ENCODE results near the gene PAN3.

The PAN3 gene

DNA sequence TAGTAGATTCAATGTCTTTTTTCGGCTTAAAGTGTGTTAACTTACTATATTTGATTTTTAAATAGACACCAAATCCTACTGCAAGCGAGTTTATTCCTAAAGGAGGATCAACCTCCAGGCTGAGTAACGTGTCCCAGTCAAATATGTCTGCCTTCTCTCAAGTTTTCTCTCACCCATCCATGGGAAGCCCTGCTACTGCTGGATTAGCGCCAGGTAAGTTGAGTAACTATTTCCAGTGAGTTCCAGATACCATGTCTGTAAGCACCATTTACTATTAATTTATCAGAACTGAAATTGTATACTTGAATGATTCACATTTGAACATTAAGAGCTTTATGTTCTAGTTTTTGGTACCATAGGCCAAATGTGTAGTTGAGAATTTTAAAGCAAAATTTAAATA, 81.8 kb downstream of the PAN3 start:
- DNase-seq: no peak

GRCh38 chr13:28229522-28230411, 91.4 kb downstream of the PAN3 start:
- no peak for DNase-seq

DNA sequence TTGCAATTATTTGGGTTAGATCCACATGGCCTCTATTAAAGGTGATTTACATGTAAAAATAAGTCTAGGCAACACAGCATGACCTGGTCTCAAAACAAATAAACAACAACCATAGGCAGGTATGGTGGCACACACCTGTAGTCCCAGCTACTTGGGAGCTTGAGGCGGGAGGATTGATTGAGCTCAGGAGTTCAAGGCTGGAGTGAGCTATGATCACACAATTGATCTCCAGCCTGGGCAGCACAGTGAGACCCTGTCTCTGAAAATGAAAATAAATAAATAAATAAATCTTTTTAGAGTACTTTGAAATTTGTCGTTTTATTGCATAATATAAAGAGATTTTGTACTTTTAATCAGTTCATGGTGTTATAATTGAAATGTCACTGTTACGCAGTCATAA, 93.3 kb downstream of the PAN3 start:
- no peak for DNase-seq

DNA sequence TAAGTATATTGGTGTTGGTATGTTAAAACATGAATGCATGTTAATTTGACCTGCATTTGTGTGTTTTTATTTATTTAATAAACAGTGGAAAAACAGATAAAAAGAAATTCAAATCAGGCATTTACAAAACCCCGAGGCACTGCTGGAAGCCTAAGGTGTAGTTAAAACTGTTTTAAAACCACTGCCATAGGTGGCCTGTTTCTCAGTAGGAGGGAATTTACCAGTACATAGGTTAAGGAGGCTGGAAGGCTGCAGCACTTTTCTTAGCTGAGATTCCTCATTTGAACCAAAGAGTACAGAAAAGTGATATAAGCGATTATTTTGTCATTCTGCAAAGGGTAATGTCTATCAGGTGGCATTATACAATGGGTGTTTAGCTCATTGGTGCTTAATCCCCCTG, 99.6 kb downstream of the PAN3 start:
- no peak for DNase-seq

DNA sequence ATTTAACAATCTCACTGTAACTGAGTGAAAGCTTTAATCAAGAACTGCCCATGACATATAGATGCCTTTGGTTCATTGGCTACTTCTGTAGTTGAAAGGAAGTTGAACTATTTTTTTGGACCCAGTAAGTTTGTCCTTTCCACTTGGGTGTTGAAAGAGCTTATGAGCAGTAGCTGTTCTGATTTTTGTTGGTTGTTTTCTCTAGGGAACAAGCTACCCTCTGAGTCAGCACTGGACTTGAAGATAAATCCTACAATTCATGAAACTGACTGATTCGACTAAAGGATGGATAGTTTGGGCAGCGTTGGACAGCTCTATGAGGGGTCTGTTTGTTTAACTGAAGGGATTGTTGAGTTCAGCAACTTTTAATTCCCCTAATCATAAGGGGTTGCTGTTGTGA, 101.0 kb downstream of the PAN3 start:
- DNase-seq: no peak

DNA sequence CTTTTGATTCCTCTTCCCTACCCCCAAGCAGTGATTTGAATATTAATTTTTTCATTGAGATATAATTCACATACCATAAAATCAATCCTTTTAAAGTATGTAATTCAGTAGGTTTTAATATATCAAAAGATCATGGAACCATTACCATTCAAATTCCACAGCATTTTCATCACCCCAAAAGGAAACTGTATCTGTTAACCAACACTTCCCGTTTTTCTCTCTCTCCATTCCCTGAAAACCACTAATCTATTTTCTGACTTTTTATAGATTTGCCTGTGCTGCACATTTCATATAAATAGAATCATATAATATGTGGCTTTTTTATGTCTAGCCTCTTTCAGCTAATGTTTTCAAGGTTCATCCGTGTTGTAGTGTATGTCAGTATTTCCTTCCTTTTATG, 107.1 kb downstream of the PAN3 start:
- DNase-seq: no peak

DNA sequence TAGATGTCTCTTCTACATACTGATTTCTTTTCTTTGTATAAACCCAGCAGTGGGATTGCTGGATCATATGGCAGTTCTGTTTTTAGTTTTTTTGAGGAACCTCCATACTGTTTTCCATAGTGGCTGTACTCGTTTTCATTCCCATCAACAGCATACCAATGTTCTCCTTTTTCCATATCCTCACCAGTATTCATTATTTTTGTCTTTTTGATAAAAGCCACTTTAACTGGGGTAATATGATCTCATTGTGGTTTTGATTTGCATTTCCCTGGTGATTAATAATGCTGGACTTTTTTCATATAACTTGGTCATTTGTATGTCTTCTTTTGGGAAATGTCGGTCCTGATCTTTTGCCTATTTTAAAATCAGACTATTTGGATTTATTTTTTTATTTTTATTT, 108.5 kb downstream of the PAN3 start:
- DNase-seq: no peak

DNA sequence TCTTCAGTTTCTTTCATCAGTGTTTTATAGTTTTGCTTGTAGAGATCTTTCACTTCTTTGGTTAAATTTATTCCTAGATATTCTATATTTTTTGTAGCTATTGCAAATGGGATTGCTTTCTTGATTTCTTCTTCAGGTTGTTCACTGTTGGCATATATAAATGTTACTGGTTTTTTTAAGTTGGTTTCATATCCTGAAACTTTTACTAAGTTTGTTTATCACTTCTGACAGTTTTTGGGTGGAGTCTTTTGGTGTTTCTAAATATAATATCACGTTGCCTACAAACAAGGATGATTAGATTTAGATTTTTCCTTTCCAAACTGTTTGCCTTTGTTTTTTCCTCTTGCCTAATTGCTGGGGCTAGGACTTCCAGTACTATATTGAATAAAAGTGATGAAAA, 109.7 kb downstream of the PAN3 start:
- no peak for DNase-seq

GRCh38 chr13:28250542-28250941, 112.2 kb downstream of the PAN3 start:
- DNase-seq: no peak

DNA sequence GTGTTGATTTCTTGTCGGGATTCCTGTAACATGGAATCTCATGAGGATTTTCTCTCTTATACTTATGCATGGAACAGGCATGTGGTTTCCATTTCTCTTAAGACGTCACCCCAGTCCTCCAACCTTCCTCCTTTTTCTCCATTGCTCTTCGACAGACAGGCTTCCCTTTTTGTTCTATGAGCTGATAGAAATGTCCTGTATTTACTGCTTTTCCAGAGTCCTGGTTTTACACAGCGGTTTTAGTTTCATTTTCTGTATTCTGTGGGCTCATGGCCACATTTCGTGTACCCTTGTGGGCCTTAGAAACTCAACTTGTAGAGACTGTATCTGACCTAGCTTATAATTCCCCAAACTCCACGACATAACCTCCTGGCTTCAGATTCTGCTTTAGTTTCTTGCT, 113.1 kb downstream of the PAN3 start:
- no peak for DNase-seq

GRCh38 chr13:28252547-28252946, 114.2 kb downstream of the PAN3 start:
- no peak for DNase-seq

DNA sequence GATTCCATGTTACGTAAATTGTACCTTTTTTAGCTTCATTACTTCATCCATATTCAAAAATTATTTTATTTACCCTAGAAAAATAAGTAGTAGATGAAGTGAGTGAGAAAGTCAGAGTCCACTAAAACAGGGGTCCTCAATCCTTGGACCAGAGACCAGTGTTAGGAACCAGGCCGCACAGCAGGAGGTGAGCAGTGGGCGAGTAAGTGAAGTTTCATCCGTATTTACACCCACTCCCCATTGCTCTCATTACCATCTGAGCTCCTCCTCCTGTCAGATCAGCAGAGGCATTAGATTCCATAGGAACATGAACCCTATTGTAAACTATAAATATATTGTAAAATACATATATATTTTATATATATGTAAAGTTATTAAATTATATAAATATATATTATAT, 119.0 kb downstream of the PAN3 start:
- DNase-seq: no peak

DNA sequence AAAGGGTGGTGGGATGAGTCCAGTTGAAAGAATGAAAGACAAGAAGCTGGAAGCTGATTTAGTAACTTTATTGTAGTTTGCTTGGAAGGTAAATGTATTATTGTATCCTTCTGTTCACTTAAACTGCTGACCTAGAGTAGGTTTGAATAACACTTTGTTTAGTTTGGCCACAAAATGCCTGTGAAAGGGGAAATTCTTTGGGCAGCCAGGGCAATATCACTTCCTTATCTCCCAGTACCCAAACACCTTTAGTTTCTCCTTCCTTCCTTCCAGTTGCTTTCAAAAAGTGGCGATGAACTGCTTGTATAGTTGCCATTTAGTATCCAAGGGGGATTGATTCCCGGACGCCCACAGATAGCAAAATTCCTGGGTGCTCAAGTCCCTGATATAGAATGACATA, 120.1 kb downstream of the PAN3 start:
- DNase-seq: no peak

- DNase-seq: no peak
Measured at GRCh38 chr13:28267497-28267896, 129.2 kb downstream of the PAN3 start.

DNA sequence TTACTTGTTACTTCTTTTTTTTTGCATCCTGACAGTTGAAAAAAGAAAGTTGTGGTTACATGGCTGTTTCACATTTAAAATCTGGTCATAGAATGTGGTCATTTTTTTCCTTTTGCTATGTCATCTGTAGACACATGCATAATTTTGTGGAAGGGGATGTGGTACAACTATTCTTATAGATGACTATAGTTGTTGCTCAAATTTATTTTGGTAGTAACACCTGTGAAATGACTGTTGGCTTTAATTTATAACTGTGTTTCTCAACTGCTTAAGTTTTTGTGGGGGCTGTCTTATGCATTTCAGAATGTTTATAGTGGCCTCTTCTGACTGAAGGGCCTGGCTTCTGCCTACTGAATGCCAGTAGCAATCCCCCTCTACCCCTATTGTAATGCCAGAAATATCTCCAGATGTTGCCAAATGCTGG, 130.5 kb downstream of the PAN3 start:
- DNase-seq: peak; percentile 10

- no peak for DNase-seq
Measured at GRCh38 chr13:28271056-28271840, 132.9 kb downstream of the PAN3 start.

- no peak for DNase-seq
Measured at GRCh38 chr13:28273919-28274318, 135.6 kb downstream of the PAN3 start.

GRCh38 chr13:28282451-28282850, 144.1 kb downstream of the PAN3 start:
- no peak for DNase-seq

- DNase-seq: no peak
Measured at GRCh38 chr13:28283600-28283999, 145.3 kb downstream of the PAN3 start.

DNA sequence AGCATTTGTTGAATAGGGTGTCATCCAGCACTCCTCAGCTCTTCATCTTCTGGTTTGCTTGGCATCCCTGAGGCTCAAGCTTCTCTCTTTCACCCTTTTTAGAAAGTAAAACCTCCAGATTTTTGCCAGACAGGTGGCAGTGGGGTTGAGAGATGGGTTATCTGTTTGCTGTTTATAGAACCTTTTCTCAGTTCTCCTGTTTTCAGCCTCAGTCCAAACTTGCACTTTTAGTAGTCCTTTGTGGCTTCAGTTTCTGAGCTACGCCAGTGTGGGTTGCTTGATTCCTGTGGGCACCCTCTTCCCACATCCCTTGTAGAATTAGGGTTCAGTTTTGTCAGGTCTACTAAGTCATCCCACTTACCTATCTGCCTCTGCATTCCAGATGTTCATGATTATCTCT, 147.9 kb downstream of the PAN3 start:
- no peak for DNase-seq

DNA sequence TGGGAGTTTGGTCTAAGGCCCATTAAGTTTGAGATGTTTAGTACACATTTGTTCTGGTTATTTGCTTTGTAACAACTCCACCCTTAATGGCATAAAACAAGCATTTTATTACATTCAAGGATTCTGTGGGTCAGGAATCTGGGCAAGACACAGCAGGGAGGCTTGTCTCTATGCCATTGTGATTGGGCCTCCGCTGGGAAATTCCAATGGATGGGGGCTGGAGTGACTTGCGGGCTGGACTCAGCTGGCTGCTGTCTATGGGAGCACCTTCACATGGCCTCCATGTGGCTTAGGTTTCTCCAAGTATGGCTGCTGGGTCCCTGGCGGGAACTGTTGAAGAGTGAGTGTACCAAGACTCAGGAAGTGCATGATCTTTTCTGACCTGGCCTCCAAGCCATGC, 159.0 kb downstream of the PAN3 start:
- DNase-seq: no peak

DNA sequence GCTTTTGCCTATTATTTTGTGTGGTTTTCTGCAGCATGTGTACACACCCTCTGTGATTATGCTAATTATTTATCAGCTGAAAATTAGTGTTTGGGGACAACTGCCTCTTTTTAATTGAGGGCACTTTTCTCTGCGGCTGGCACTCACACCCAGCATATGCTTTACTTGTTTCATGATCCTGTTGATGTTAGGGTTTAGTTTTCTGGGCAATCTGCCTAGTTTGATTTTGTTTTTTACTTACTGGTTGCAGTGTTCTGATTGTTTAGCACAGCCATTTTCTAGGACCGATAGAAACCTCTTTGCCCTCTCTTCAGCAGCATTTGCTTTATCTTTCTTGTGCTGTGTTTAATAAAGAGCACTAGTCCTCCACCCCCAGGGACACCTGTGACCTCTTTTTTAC, 161.6 kb downstream of the PAN3 start:
- DNase-seq: no peak

DNA sequence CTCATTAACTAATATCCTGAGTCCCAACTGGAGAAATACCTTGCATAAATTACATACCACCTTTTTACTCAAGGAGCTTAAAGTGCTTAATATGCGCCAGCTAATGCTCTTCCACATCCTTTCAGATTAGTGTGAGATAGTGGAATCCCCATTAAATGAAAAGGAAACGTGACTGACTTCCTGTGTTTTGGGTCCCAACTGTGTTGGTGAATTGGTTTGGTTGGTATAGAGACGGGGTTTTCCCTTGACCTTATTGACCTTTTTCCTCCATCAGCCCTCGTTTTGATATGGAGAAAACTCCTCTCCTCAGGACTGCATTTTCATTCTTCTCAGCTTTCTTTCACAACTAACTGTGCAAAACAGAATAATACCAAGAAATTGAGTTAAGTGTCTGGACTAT, 163.5 kb downstream of the PAN3 start:
- DNase-seq: peak; percentile 1

- no peak for DNase-seq
Measured at GRCh38 chr13:28306325-28306724, 168.0 kb downstream of the PAN3 start.
